DND-41 (cell line): ENCODE measurements around the gene ATP10A.

ENCODE experiments used
- ATAC-seq: fragments of 200-7000 bp; cut with Tn5 transposase; 3 replicates; pipeline ENCODE4 v1.9.1; 2021; ENCODE audit warnings: low read depth; ENCODE audit not compliant: insufficient read depth
- DNase-seq: peaks from one replicate; pipeline ENCODE4 v3.0.0-alpha.2; 2020
- H2AFZ ChIP-seq: 2 replicates; pipeline ENCODE4 v1.6.0; 2012; ENCODE audit warnings: low read depth, low read length
- H3K27ac ChIP-seq: 2 replicates; pipeline ENCODE4 v1.5.1; 2012; ENCODE audit warnings: low read length, inconsistent platforms
- H3K27me3 ChIP-seq: fragments of 200-600 bp; sonication (generic); 2 replicates; pipeline ENCODE4 v1.6.0; 2012; ENCODE audit warnings: low read length, mild to moderate bottlenecking, inconsistent platforms; ENCODE audit not compliant: insufficient read depth, poor library complexity
- H3K36me3 ChIP-seq: 2 replicates; pipeline ENCODE4 v1.5.1; 2012; ENCODE audit warnings: low read length, inconsistent platforms; ENCODE audit not compliant: insufficient read depth
- H3K4me1 ChIP-seq: 2 replicates; pipeline ENCODE4 v1.5.1; 2012; ENCODE audit warnings: mild to moderate bottlenecking, low read length; ENCODE audit not compliant: insufficient read depth
- H3K4me2 ChIP-seq: 2 replicates; pipeline ENCODE4 v1.6.0; 2012; ENCODE audit warnings: mild to moderate bottlenecking, moderate library complexity, low read length, inconsistent platforms; ENCODE audit not compliant: insufficient read depth
- H3K4me3 ChIP-seq, 2 experiments: fragments of 200-600 bp in 1 of 2; shearing (Covaris generic) in 1 of 2; 2 replicates each; pipeline ENCODE4 v1.5.1; 2012 to 2016; ENCODE audit warnings: inconsistent platforms in 2 of 2, low read length in 2 of 2, mild to moderate bottlenecking in 2 of 2, low read depth in 1 of 2, moderate library complexity in 1 of 2
- H3K79me2 ChIP-seq: 2 replicates; pipeline ENCODE4 v1.6.0; 2012; ENCODE audit warnings: low read length, inconsistent platforms; ENCODE audit not compliant: insufficient read depth
- H3K9ac ChIP-seq: 2 replicates; pipeline ENCODE4 v1.6.0; 2012; ENCODE audit warnings: low read depth, mild to moderate bottlenecking, inconsistent platforms, low read length, moderate library complexity
- H3K9me3 ChIP-seq: 2 replicates; pipeline ENCODE4 v1.5.1; 2012; ENCODE audit warnings: low read length, moderate library complexity, mild to moderate bottlenecking, inconsistent platforms; ENCODE audit not compliant: insufficient read depth, severe bottlenecking
- H4K20me1 ChIP-seq: 2 replicates; pipeline ENCODE4 v1.6.0; 2012; ENCODE audit warnings: low read length; ENCODE audit not compliant: insufficient read depth
- EZH2 ChIP-seq: IDR thresholded peaks from 3 replicates; pipeline ENCODE4 v1.6.1; 2012; ENCODE audit warnings: borderline replicate concordance, low read depth, mild to moderate bottlenecking, moderate library complexity, low read length, inconsistent platforms; ENCODE audit not compliant: severe bottlenecking
- TF ChIP-seq, protein P1 (sequence below): IDR thresholded peaks from 2 replicates; pipeline ENCODE4 v1.5.1; 2012; ENCODE audit warnings: borderline replicate concordance, low read length, moderate library complexity, mild to moderate bottlenecking; ENCODE audit not compliant: poor library complexity, severe bottlenecking; ENCODE audit errors: extremely low read depth

Gene ATP10A

GRCh38 chr15:25701721-25702465 is 161.2 kb downstream of the ATP10A start:
- no peak for DNase-seq
- no peaks in the 10 kb centered on the region for H3K36me3 ChIP-seq
- no peaks in the 10 kb centered on the region for H3K79me2 ChIP-seq
- no peaks in the 10 kb centered on the region for H3K9me3 ChIP-seq
- no peak overlapping the region for H2AFZ ChIP-seq
- no peak for ATAC-seq
- H3K4me1 ChIP-seq: no peaks in the 10 kb centered on the region
- H3K27ac ChIP-seq: no peak overlapping the region
- H3K4me3 ChIP-seq: no peak overlapping the region
- H3K27me3 ChIP-seq: no peaks in the 10 kb centered on the region
- H3K9ac ChIP-seq: no peak overlapping the region
- H3K4me2 ChIP-seq: no peak overlapping the region
- TF ChIP-seq, protein P1, sequence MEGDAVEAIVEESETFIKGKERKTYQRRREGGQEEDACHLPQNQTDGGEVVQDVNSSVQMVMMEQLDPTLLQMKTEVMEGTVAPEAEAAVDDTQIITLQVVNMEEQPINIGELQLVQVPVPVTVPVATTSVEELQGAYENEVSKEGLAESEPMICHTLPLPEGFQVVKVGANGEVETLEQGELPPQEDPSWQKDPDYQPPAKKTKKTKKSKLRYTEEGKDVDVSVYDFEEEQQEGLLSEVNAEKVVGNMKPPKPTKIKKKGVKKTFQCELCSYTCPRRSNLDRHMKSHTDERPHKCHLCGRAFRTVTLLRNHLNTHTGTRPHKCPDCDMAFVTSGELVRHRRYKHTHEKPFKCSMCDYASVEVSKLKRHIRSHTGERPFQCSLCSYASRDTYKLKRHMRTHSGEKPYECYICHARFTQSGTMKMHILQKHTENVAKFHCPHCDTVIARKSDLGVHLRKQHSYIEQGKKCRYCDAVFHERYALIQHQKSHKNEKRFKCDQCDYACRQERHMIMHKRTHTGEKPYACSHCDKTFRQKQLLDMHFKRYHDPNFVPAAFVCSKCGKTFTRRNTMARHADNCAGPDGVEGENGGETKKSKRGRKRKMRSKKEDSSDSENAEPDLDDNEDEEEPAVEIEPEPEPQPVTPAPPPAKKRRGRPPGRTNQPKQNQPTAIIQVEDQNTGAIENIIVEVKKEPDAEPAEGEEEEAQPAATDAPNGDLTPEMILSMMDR: no peak
- no peak for TF ChIP-seq EZH2
- no peaks in the 10 kb centered on the region for H4K20me1 ChIP-seq

DNA sequence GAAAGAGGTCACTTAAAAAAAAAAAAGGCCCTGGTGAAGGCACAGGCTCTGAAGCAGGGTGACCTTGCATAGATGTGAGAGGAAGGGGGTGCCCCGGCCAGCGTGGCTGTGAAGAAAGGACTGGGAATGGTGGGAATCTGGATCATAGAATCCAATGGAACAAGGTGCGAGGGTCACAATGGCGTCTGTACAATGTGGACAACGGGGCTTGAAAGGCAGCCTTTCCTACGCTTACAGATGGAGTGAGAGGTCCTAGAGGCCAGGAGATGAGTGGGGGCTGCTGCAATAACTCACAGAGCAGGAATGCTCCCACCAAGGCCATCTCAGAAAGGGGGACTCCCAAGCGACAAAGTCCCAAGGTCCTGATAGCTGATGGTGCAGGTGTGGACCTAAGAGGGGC is 162.2 kb downstream of the ATP10A start:
- Histone ChIP-seq H3K4me2 (no peak overlapping the region), H3K4me1 (no peaks in the 10 kb centered on the region), H3K79me2 (no peaks in the 10 kb centered on the region), H3K4me3 (no peak overlapping the region), H3K27me3 (no peaks in the 10 kb centered on the region), H3K27ac (no peak overlapping the region), H2AFZ (no peak overlapping the region), H3K36me3 (no peaks in the 10 kb centered on the region), H3K9ac (no peak overlapping the region), H4K20me1 (no peaks in the 10 kb centered on the region), H3K9me3 (no peaks in the 10 kb centered on the region)
- DNase-seq: no peak
- no peak for ATAC-seq
- TF ChIP-seq, protein P1: no peak
- TF ChIP-seq EZH2: no peak

DNA sequence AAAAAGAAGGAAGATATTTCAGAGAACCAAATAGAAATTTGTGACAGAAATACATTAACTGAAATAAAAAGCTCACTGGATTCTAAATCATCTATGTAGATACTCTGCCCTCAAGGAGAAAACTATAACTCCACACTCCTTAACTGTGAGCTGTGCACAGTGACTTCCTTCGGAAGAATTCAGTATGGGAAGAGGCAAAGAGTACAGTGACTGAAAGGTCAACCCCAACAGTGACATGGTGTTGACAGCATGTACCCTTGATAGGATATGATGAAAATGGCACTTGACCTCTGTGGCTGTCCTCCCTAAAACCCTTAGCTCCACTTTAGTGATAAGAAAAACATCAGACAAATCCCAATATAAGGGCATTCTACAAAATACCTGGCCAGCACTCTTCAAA is 165.5 kb downstream of the ATP10A start:
- Histone ChIP-seq H3K27me3 (no peaks in the 10 kb centered on the region), H3K79me2 (no peaks in the 10 kb centered on the region), H3K9me3 (no peaks in the 10 kb centered on the region), H3K4me1 (no peaks in the 10 kb centered on the region), H2AFZ (no peak overlapping the region), H3K36me3 (no peaks in the 10 kb centered on the region), H3K4me3 (no peak overlapping the region), H3K27ac (no peak overlapping the region), H3K4me2 (no peak overlapping the region), H3K9ac (no peak overlapping the region), H4K20me1 (no peaks in the 10 kb centered on the region)
- TF ChIP-seq, protein P1: no peak
- TF ChIP-seq EZH2: no peak
- DNase-seq (no peak), ATAC-seq (no peak)
